Neural crest cell (in vitro differentiated cells): ENCODE measurements around the gene SFMBT1. TPM values are rescaled to one million over a fixed set of nuclear protein-coding genes. Genes with fewer than 3 reads are reported as not detected.
"Not testable (repeated sequence)": the region's sequence is repeated elsewhere in the genome, so short reads cannot be mapped to it uniquely, and the experiment has no call there.

Experiments
- DNase-seq: peaks from one replicate; pipeline ENCODE4 v3.0.0; 2021; ENCODE audit warnings: low read depth, mixed read lengths, low spot score
- H3K27ac Mint-ChIP-seq: one replicate; pipeline ENCODE4 v1.8.0; 2021; ENCODE audit warnings: mild to moderate bottlenecking, mixed read lengths; ENCODE audit not compliant: unreplicated experiment
- H3K27me3 Mint-ChIP-seq: 2 replicates; pipeline ENCODE4 v1.8.0; 2021; ENCODE audit warnings: low read depth, mild to moderate bottlenecking, mixed read lengths
- H3K36me3 Mint-ChIP-seq: 2 replicates; pipeline ENCODE4 v1.8.0; 2021; ENCODE audit warnings: low read depth, mild to moderate bottlenecking, mixed read lengths
- H3K4me1 Mint-ChIP-seq: 2 replicates; pipeline ENCODE4 v1.8.0; 2021; ENCODE audit warnings: mixed read lengths
- H3K4me3 Mint-ChIP-seq: one replicate; pipeline ENCODE4 v1.8.0; 2021; ENCODE audit warnings: mild to moderate bottlenecking, mixed read lengths
- H3K9me3 Mint-ChIP-seq: 2 replicates; pipeline ENCODE4 v1.8.0; 2021; ENCODE audit warnings: mixed read lengths
- CTCF ChIP-seq: fragments of 200-600 bp; sonication (generic); conservative IDR thresholded peaks from 2 replicates; pipeline ENCODE4 v1.5.0; 2021; ENCODE audit warnings: antibody characterized with exemption, mild to moderate bottlenecking
- total RNA-seq: library from RNA; stranded (reverse); gene quantifications from 2 replicates; pipeline ENCODE4 v1.2.1, GENCODE V29; 2021

Gene SFMBT1
- total RNA-seq, 1 donor from 2014 or later: 19.8 TPM

GRCh38 chr3:53065841-53066480 is 20.1 kb upstream of the SFMBT1 start:
- Mint-ChIP-seq H3K36me3 (no peaks in the 10 kb centered on the region), H3K9me3 (no peaks in the 10 kb centered on the region), H3K27me3 (peaks cover 34% of the 10 kb centered on the region), H3K4me1 (no peaks in the 10 kb centered on the region), H3K27ac (no peak overlapping the region), H3K4me3 (no peak overlapping the region)
- DNase-seq: no peak
- no peak for TF ChIP-seq CTCF

GRCh38 chr3:53062905-53063304 is 17.0 kb upstream of the SFMBT1 start:
- Mint-ChIP-seq H3K36me3 (no peaks in the 10 kb centered on the region), H3K27me3 (peaks cover 42% of the 10 kb centered on the region), H3K27ac (no peak overlapping the region), H3K4me1 (no peaks in the 10 kb centered on the region), H3K4me3 (no peak overlapping the region), H3K9me3 (no peaks in the 10 kb centered on the region)
- no peak for DNase-seq
- no peak for TF ChIP-seq CTCF

GRCh38 chr3:53056442-53056841 is 10.6 kb upstream of the SFMBT1 start:
- Mint-ChIP-seq H3K36me3 (no peaks in the 10 kb centered on the region), H3K27me3 (peaks cover 13% of the 10 kb centered on the region), H3K9me3 (no peaks in the 10 kb centered on the region), H3K4me1 (no peaks in the 10 kb centered on the region), H3K27ac (no peak overlapping the region), H3K4me3 (no peak overlapping the region)
- DNase-seq: no peak
- TF ChIP-seq CTCF: peak; percentile 44

- H3K27ac Mint-ChIP-seq, H3K4me1 Mint-ChIP-seq, H3K27me3 Mint-ChIP-seq, H3K36me3 Mint-ChIP-seq, DNase-seq, H3K4me3 Mint-ChIP-seq, H3K9me3 Mint-ChIP-seq: not testable (repeated sequence)
Measured at GRCh38 chr3:53054233-53054632, 8.4 kb upstream of the SFMBT1 start.

- Mint-ChIP-seq H3K36me3 (no peaks in the 10 kb centered on the region), H3K9me3 (no peaks in the 10 kb centered on the region), H3K4me3 (peak overlapping the region; percentile 59), H3K4me1 (peaks cover 7% of the 10 kb centered on the region), H3K27ac (no peak overlapping the region), H3K27me3 (peaks cover 25% of the 10 kb centered on the region)
- no peak for DNase-seq
- no peak for TF ChIP-seq CTCF
Measured at GRCh38 chr3:53051929-53052328, 6.1 kb upstream of the SFMBT1 start.

GRCh38 chr3:53049987-53050386 is 4.1 kb upstream of the SFMBT1 start:
- H3K27me3 Mint-ChIP-seq: peaks cover 33% of the 10 kb centered on the region
- no peaks in the 10 kb centered on the region for H3K9me3 Mint-ChIP-seq
- H3K4me1 Mint-ChIP-seq: peaks cover 8% of the 10 kb centered on the region
- no peak for DNase-seq
- no peak for TF ChIP-seq CTCF
- H3K4me3 Mint-ChIP-seq: peak overlapping the region; percentile 31
- H3K36me3 Mint-ChIP-seq: no peaks in the 10 kb centered on the region
- H3K27ac Mint-ChIP-seq: no peak overlapping the region
